Activated CD4-positive, alpha-beta T cell treated with anti-CD3 and anti-CD28 coated beads, Interleukin-2, amount 10 ng/mL, durations not matched to agents 24 days and 14 days (primary cell): ENCODE data around the gene RUNDC3A. TPM values are rescaled to one million over a fixed set of nuclear protein-coding genes. Genes with fewer than 3 reads are reported as not detected.

ENCODE experiments used
- DNase-seq: peaks from one replicate; pipeline ENCODE4 v3.0.0; 2022
- H3K27ac Mint-ChIP-seq: one replicate; pipeline ENCODE4 v1.8.0; 2022; ENCODE audit warnings: mild to moderate bottlenecking, mixed read lengths
- H3K27me3 Mint-ChIP-seq: one replicate; pipeline ENCODE4 v1.8.0; 2022; ENCODE audit warnings: mixed read lengths
- H3K36me3 Mint-ChIP-seq: one replicate; pipeline ENCODE4 v1.8.0; 2022; ENCODE audit warnings: low read depth, mild to moderate bottlenecking, mixed read lengths
- H3K4me1 Mint-ChIP-seq: one replicate; pipeline ENCODE4 v1.8.0; 2021; ENCODE audit warnings: mixed read lengths
- H3K4me3 Mint-ChIP-seq: one replicate; pipeline ENCODE4 v1.8.0; 2022; ENCODE audit warnings: mild to moderate bottlenecking, moderate library complexity, mixed read lengths
- H3K9me3 Mint-ChIP-seq: one replicate; pipeline ENCODE4 v1.8.0; 2021; ENCODE audit warnings: mixed read lengths
- intact Hi-C: fragments of 100-400 bp; cut with micrococcal nuclease; formaldehyde crosslinking; loops from one replicate; pipeline ENCODE4 v1.15.1; 2023
- total RNA-seq: library from RNA; stranded (reverse); gene quantifications from 2 replicates; pipeline ENCODE4 v1.2.3, GENCODE V29; 2022

Gene RUNDC3A
- total RNA-seq, 1 donor from 2014 or later, result 0.42 TPM

- intact Hi-C loops, result no loop called here
- H3K4me1 Mint-ChIP-seq, result no peaks in the 10 kb centered on the region
- no peak overlapping the region for H3K4me3 Mint-ChIP-seq
- H3K27ac Mint-ChIP-seq, result no peak overlapping the region
- no peaks in the 10 kb centered on the region for H3K9me3 Mint-ChIP-seq
- H3K36me3 Mint-ChIP-seq, result no peaks in the 10 kb centered on the region
- no peak for DNase-seq
- H3K27me3 Mint-ChIP-seq, result peaks cover 7% of the 10 kb centered on the region
These were observed 34.8 kb upstream of the RUNDC3A start for GRCh38 chr17:44273607-44274006.

GRCh38 chr17:44277976-44278375, 30.4 kb upstream of the RUNDC3A start:
- Mint-ChIP-seq H3K4me1 (peaks cover 9% of the 10 kb centered on the region), H3K4me3 (no peak overlapping the region), H3K27ac (no peak overlapping the region), H3K9me3 (no peaks in the 10 kb centered on the region), H3K27me3 (peaks cover 12% of the 10 kb centered on the region), H3K36me3 (no peaks in the 10 kb centered on the region)
- intact Hi-C loops, result no loop called here
- DNase-seq, result no peak

GRCh38 chr17:44279346-44279665, 29.1 kb upstream of the RUNDC3A start:
- Mint-ChIP-seq H3K4me3 (no peak overlapping the region), H3K27ac (no peak overlapping the region), H3K4me1 (peaks cover 9% of the 10 kb centered on the region), H3K9me3 (no peaks in the 10 kb centered on the region), H3K36me3 (no peaks in the 10 kb centered on the region), H3K27me3 (peaks cover 12% of the 10 kb centered on the region)
- DNase-seq, result no peak
- intact Hi-C loops, result no loop called here

GRCh38 chr17:44279666-44280391, 28.6 kb upstream of the RUNDC3A start:
- Mint-ChIP-seq H3K4me1 (peaks cover 9% of the 10 kb centered on the region), H3K27ac (no peak overlapping the region), H3K36me3 (no peaks in the 10 kb centered on the region), H3K27me3 (peaks cover 12% of the 10 kb centered on the region), H3K4me3 (no peak overlapping the region), H3K9me3 (no peaks in the 10 kb centered on the region)
- DNase-seq, result peak; percentile 64
- intact Hi-C loops, result no loop called here

GRCh38 chr17:44280392-44280937, 27.9 kb upstream of the RUNDC3A start:
- Mint-ChIP-seq H3K9me3 (no peaks in the 10 kb centered on the region), H3K4me3 (no peak overlapping the region), H3K27me3 (peaks cover 6% of the 10 kb centered on the region), H3K4me1 (peaks cover 9% of the 10 kb centered on the region), H3K27ac (no peak overlapping the region), H3K36me3 (no peaks in the 10 kb centered on the region)
- DNase-seq, result no peak
- intact Hi-C loops, result no loop called here

GRCh38 chr17:44281570-44281969, 26.8 kb upstream of the RUNDC3A start:
- H3K4me1 Mint-ChIP-seq, result peaks cover 9% of the 10 kb centered on the region
- intact Hi-C loops, result no loop called here
- H3K36me3 Mint-ChIP-seq, result no peaks in the 10 kb centered on the region
- no peak for DNase-seq
- peak overlapping the region; percentile 40 for H3K27ac Mint-ChIP-seq
- H3K9me3 Mint-ChIP-seq, result no peaks in the 10 kb centered on the region
- no peak overlapping the region for H3K4me3 Mint-ChIP-seq
- H3K27me3 Mint-ChIP-seq, result peaks cover 6% of the 10 kb centered on the region

GRCh38 chr17:44282264-44282663, 26.1 kb upstream of the RUNDC3A start:
- no peak overlapping the region for H3K27ac Mint-ChIP-seq
- no peaks in the 10 kb centered on the region for H3K9me3 Mint-ChIP-seq
- intact Hi-C loops, result no loop called here
- H3K4me3 Mint-ChIP-seq, result no peak overlapping the region
- no peak for DNase-seq
- H3K36me3 Mint-ChIP-seq, result no peaks in the 10 kb centered on the region
- H3K27me3 Mint-ChIP-seq, result peaks cover 6% of the 10 kb centered on the region
- H3K4me1 Mint-ChIP-seq, result peaks cover 9% of the 10 kb centered on the region

- H3K36me3 Mint-ChIP-seq, result no peaks in the 10 kb centered on the region
- peaks cover 9% of the 10 kb centered on the region for H3K4me1 Mint-ChIP-seq
- no peak overlapping the region for H3K4me3 Mint-ChIP-seq
- DNase-seq, result no peak
- no peak overlapping the region for H3K27ac Mint-ChIP-seq
- no peaks in the 10 kb centered on the region for H3K9me3 Mint-ChIP-seq
- intact Hi-C loops, result no loop called here
- peaks cover 10% of the 10 kb centered on the region for H3K27me3 Mint-ChIP-seq
These were observed 24.9 kb upstream of the RUNDC3A start for GRCh38 chr17:44283344-44284023.

- Mint-ChIP-seq H3K27ac (no peak overlapping the region), H3K27me3 (peaks cover 11% of the 10 kb centered on the region), H3K9me3 (no peaks in the 10 kb centered on the region), H3K4me3 (no peak overlapping the region), H3K4me1 (peaks cover 9% of the 10 kb centered on the region), H3K36me3 (no peaks in the 10 kb centered on the region)
- intact Hi-C loops, result no loop called here
- no peak for DNase-seq
These were observed 24.4 kb upstream of the RUNDC3A start for GRCh38 chr17:44284024-44284400.

- no peaks in the 10 kb centered on the region for H3K4me1 Mint-ChIP-seq
- H3K9me3 Mint-ChIP-seq, result no peaks in the 10 kb centered on the region
- no peaks in the 10 kb centered on the region for H3K36me3 Mint-ChIP-seq
- intact Hi-C loops, result no loop called here
- no peak overlapping the region for H3K4me3 Mint-ChIP-seq
- no peak for DNase-seq
- peaks cover 15% of the 10 kb centered on the region for H3K27me3 Mint-ChIP-seq
- H3K27ac Mint-ChIP-seq, result no peak overlapping the region
These were observed 20.8 kb upstream of the RUNDC3A start for GRCh38 chr17:44287651-44288050.

- peaks cover 15% of the 10 kb centered on the region for H3K27me3 Mint-ChIP-seq
- H3K36me3 Mint-ChIP-seq, result no peaks in the 10 kb centered on the region
- no peak for DNase-seq
- H3K4me3 Mint-ChIP-seq, result no peak overlapping the region
- no peaks in the 10 kb centered on the region for H3K9me3 Mint-ChIP-seq
- intact Hi-C loops, result no loop called here
- no peak overlapping the region for H3K27ac Mint-ChIP-seq
- H3K4me1 Mint-ChIP-seq, result peaks cover 2% of the 10 kb centered on the region
These were observed 14.7 kb upstream of the RUNDC3A start for GRCh38 chr17:44293509-44294226.

GRCh38 chr17:44297975-44298374, 10.4 kb upstream of the RUNDC3A start:
- Mint-ChIP-seq H3K4me1 (peaks cover 2% of the 10 kb centered on the region), H3K4me3 (no peak overlapping the region), H3K9me3 (no peaks in the 10 kb centered on the region), H3K27ac (no peak overlapping the region), H3K36me3 (no peaks in the 10 kb centered on the region), H3K27me3 (peaks cover 13% of the 10 kb centered on the region)
- intact Hi-C loops, result no loop called here
- no peak for DNase-seq

GRCh38 chr17:44304651-44305050, 3.8 kb upstream of the RUNDC3A start:
- no peak for DNase-seq
- intact Hi-C loops, result no loop called here
- Mint-ChIP-seq H3K9me3 (no peaks in the 10 kb centered on the region), H3K27ac (no peak overlapping the region), H3K36me3 (no peaks in the 10 kb centered on the region), H3K4me3 (no peak overlapping the region), H3K4me1 (peaks cover 3% of the 10 kb centered on the region), H3K27me3 (peaks cover 26% of the 10 kb centered on the region)
